NCI-H2107 treated with DMSO at 0.1 percent for 48 hours (cell line): Measurements from ENCODE around the gene TFB1M.
"Not testable (repeated sequence)": the region's sequence is repeated elsewhere in the genome, so short reads cannot be mapped to it uniquely, and the experiment has no call there.

Source experiments
- DNase-seq: peaks from one replicate; lab custom pipeline; 2025; ENCODE audit not compliant: unreplicated experiment; lab: John Stamatoyannopoulos, UW

TFB1M gene

DNA sequence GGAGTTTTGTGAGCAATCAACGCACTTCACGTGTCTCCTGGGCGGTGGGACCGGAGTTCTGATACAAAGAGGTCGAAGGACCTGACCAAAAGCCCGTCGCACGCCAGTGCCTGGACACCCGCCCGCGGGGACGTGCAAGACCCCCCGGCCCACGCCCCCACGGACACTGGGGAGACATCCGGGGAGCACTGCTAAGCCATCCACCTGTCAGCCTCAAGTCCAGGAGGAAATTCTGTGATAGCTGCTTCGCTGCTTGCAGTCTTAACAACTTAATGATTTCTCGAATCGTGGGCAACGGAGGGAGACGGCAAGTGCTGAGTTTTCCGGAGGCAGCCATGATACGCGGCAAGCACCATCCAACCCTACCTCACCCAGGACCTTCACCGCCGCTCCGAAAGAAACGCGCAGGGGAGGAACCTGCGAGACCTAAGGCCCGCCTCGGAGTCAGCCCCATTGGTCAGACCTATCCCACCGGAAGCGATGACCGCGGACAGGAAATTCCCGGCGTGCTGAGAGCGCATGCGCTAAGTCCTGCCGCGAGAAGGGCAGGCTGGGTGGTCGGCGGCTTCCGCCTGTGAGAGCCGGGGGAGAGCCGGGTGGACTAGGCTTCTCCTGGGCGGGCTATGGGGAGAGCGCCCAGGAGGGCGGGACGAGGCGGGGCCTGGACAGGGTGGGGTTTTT is at the start of gene TFB1M:
Gene TFB1M (minus strand): TSS at position 393 of the 681 bp plus-strand sequence. CDS start 56 bp downstream, at position 337.
- DNase-seq = peak; percentile 97

DNA sequence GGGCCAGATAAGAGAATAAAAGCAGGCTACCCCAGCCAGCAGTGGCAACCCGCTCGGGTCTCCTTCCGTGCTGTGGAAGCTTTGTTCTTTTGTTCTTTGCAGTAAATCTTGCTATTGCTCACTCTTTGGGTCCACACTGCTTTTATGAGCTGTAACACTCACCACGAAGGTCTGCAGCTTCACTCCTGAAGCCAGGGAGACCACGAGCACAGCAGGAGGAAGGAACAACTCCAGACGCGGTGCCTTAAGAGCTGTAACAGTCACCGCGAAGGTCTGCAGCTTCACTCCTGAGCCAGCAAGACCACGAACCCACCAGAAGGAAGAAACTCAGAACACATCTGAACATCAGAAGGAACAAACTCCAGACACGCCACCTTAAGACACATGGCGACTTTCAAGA is 49.7 kb upstream of the TFB1M start:
- not testable (repeated sequence) for DNase-seq

DNA sequence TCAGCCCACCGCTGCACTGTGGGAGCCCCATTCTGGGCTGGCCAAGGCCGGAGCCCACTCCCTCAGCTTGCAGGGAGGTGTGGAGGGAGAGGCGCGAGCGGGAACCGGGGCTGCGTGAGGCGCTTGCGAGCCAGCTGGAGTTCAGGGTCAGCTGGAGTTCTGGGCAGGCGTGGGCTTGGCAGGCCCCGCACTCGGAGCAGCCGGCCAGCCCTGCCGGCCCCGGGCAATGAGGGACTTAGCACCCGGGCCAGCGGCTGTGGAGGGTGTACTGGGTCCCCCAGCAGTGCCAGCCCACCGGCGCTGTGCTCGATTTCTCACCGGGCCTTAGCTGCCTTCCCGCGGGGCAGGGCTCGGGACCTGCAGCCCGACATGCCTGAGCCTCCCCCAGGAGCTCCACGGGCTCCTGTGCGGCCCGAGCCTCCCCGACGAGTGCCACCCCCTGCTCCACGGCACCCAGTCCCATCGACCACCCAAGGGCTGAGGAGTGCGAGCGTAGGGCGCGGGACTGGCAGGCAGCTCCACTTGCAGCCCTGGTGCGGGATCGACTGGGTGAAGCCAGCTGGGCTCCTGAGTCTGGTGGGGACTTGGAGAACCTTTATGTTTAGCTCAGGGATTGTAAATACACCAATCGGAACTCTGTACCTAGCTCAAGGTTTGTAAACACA is 48.8 kb upstream of the TFB1M start:
- not testable (repeated sequence) for DNase-seq

DNA sequence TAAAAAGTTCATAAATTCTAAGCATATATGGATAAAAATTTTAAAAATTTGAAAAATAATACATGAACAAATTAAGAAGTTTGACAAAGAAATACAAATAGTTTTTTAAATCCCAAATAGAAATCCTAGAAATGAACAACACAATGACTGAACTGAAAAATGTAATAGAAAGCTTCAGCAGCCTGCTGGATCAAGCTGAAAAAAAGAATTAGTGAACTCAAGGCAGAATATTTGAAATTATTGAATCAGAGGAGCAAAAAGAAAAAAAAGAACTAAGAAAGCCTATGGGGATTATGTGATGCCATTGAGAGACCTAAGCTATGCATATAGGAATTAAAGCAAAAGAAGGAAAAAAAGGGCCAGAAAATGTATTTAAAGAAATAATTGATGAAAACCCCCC is 39.9 kb upstream of the TFB1M start:
- DNase-seq = no peak

DNA sequence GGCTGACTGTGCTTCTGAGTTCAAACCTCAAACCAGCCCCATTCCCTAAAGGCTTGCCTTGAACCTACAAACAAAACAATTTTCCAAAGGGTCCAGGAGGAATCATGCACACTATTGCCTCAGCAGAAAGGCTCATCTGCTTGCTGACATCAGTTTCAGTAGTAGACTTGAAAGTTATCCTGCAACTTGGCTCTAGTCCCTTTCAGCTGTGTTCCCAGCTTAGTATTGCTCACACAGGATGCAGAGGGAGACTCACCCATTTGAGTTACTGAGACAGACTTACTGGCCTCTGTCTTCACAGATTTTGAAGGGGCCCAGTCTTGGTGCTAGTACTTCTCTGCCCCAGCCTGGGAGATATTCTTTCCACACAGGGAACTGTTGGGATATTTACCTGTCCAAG is 38.5 kb upstream of the TFB1M start:
- no peak for DNase-seq

DNA sequence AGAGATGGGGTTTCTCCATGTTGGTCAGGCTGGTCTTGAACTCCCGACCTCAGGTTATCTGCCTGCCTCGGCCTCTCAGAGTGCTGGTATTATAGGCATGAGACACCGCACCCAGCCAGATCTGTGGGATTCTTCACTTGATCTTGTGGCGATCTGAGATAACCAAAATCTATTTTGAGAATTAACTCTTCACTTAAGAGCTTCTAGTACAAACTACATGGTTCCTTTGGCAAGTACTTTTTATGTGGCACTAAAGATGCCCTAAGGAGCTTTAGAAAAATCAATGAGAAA is 37.8 kb upstream of the TFB1M start:
- no peak for DNase-seq

DNA sequence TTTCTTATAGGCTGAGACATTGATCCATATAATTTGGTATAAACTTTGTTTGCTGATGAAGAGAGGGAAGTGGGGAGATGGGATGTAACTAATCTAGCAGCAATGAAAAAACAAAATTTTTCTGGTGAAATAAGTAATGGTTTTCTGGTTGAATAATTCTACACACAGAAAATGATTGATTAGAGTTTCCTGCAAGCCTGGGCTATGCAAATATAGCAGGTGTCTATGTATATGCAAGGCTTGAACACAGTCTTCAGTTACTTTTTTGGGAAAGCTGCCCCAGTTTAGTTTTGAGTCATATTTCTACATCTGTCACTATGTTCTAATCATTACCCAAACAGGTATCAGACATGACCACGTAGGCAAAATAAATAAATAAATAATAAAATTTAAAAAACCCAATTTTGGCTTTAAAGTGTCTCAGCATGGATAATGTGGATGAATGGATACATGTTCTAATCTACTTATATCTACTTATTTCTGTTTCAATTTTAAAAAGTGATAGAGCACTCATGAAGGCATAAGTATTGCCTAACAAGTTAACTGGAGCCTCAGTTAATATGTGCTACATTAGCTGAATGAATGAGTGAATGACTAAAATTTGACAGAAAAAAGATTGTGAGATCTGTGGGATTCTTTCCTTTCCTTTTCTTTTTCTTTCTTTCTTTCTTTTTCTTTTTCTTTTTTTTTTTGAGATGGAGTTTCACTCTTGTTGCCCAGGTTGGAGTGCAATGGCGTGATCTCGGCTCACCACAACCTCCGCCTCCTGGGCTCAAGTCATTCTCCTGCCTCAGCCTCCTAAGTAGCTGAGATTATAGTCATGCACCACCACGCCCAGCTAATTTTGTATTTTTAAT is 37.2 kb upstream of the TFB1M start:
- no peak for DNase-seq

DNA sequence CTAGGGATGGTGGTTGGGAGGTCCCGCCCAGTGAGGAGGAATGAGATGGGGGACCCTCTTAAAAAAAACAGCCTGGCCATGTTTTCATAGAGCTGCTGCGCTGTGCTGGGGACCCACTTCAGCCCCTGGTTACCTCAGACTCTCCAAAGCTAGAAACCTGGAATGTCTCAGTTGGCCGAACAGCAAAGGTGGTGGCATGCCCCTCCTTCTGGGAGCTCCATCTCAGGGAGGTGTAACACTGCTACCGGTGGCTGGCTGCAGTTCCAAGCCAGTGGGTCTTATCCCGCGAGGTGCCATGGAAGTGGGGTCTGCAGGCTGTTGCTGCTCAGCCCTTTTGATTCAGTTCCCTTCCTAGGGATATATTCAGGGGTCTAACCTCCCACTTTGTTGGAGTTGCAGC is 35.7 kb upstream of the TFB1M start:
- DNase-seq = no peak

DNA sequence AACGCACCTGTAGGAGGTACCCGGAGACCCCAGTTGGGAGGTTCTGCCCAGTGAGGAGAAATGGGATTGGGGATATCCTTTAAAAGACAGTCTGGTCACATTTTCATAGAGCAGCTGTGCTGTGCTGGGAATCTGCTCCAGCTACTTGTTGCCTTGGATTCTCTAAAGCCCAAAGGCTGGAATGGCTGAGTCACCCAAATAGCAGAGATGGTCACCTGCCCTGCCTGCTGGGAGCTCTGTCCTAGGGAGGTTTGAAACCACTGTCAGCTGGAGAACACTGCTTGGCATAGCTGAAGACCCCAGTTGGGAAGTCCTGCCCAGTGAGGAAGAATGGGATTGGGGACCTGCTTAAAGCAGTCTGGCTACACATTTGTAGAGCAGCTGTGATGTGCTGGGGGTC is 34.8 kb upstream of the TFB1M start:
- DNase-seq = no peak

DNA sequence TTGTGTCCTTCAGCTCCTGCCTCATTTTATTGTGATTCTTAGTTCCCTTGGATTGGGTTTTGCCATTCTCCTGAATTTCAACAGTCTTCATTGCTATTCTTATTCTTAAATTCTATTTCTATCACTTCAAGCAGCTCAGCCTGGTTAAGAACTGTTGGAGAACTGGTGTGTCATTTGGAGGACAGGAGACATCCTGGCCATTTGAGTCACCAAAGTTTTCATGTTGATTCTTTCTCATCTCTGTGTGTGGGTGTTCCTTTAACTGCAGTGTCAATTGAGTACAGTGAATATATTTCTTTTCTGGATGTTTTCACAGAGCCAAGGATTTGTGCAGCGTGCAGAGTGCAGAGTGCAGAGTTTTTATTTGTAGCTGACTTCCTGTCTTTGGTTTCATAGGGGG is 33.5 kb upstream of the TFB1M start:
- no peak for DNase-seq

DNA sequence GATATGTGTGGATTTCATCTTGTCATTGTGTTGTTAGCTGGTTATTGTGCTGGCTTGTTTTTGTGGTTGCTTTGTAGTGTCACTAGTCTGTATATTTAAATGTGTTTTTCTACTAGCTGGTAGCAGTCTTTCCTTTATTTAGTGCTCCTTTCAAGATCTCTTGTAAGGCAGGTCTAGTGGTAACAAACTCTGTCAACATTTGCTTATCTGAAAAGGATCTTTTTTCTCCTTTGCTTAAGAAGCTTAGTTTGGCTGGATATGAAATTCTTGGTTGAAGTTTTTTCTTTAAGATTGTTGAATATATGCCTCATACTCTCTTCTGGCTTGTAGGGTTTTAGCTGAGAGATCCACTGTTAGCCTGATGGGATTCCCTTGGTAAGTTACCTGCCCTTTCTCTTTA is 32.7 kb upstream of the TFB1M start:
- DNase-seq = no peak

DNA sequence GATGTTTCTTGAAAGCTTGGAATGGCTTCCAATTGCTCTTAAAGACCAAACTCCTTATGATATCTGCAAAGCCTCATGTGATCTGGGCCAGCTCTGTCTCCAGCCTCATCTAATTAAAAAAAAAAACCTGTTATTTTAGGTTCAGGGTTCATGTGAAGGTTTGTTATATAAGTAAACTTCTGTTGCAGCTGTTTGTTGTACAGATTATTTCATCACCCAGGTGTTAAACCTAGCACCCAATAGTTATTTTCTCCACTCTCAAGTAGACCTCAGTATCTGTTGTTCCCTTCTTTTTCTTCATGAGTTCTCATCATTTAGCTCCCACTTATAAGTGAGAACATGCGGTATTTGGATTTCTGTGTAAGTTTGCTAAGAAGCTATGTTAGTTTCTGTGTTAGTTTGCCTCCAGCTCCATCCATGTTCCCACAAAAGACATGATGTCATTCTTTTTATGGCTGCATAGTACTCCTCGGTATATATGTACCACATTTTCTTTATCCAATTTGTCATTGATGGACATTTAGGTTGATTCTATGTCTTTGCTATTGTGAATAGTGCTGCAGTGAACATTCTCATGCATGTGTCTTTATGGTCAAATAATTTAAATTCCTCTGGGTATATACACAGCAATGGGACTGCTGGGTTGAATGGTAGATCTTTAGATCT is 30.2 kb upstream of the TFB1M start:
- no peak for DNase-seq

DNA sequence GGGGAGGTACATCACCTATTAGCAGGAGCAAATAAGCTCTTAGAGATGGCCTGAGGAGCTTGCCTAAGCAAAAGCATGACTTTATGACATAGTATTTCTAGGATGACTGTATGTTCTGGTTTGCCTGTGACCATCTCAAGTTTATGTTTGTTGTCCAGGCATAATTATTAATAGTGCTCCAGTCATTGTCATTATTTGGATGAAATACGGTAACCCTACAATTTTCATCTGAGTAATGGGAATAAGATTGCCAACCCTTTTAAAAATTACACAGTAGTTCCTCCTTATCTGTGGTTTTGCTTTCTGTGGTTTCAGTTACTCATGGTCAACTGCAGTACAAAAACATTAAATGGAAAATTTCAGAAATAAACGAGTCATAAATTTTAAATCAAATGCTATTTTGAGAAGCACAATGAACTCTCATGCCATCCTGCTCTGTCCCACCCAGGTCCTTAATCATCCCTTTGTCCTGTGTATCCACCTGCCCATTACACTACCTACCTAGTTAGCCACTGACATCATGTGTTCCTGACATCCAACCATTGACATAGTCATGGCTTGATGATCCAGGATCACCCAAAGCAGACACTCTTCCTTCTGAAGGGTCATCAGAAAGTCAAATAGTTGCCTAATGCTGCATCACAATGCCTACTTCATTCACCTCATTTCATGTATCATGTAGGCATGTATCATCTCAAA is 27.0 kb upstream of the TFB1M start:
- DNase-seq = no peak

DNA sequence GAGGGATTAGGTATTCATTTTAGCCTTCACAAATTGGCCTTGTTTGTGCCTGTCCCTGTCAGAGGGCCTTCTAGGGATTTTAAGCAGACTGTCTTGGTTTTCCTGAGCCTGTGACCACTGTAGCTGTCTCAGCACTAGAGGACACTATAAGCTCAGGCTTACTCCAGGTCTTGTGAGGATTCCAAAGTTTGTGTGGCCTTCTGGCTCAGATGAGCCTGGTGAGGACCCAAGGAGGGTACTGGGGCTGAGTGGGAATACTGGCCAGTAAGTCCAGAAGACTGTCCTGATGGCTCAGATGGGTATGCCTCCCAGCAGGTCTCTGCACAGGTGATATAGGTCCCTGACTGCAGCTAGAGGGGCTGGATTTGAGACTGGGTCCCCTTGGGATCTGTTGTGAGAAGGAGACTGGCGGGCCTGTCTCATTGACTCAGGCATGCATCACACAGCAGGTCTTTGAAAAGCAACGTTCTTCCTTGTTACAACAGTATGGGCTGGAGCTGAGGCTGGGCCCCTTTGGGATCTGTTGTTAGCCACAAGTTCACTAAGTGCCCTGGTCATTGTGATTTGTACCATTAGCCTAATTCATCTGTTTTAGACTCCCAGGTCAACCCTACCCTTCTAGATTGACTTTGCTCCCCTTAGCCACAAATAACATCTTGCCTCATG is 26.3 kb upstream of the TFB1M start:
- no peak for DNase-seq

DNA sequence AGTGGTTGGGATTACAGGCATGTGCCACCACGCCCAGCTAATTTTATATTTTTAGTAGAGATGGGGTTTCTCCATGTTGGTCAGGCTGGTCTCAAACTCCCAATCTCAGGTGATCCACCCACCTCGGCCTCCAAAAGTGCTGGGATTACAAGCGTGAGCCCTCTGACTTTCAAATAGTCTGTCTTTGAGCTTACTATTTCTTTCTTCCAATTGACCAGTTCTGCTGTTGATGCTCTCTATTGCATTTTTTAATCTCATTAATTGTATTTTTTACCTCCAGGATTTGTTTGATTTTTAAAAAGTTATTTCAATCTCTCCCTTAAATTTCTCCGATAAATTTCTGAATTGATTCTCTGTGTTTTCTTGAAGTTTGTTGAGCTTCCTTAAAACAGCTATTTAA is 25.6 kb upstream of the TFB1M start:
- not testable (repeated sequence) for DNase-seq

DNA sequence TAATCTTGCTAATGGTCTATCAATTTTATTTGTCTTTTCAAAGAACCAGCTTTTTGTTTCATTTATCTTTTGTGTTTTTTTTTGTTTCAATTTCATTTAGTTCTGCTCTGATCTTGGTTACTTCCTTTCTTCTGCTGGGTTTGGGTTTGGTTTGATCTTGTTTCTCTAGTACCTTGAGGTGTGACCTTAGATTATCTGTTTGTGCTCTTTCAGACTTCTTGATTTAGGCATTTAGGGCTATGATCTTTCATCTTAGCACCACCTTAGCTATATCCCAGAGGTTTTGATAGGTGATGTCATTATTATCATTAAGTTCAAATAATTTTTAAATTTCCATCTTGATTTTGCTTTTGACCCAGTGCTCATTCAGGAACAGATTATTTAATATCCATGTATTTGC is 24.0 kb upstream of the TFB1M start:
- not testable (repeated sequence) for DNase-seq

DNA sequence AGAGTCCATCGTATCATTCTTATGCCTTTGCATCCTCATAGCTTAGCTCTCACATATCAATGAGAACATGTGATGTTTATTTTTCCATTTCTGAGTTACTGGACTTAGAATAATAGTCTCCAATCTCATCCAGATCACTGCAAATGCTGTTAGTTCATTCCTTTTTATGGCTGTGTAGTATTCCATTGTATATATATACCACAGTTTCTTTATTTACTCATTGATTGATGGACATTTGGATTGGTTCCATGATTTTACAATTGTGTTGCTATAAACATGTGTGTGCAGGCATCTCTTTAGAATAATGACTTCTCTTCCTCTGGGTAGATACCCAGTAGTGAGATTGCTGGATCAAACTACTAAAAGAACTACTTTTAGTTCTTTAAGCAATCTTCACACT is 21.0 kb upstream of the TFB1M start:
- no peak for DNase-seq

DNA sequence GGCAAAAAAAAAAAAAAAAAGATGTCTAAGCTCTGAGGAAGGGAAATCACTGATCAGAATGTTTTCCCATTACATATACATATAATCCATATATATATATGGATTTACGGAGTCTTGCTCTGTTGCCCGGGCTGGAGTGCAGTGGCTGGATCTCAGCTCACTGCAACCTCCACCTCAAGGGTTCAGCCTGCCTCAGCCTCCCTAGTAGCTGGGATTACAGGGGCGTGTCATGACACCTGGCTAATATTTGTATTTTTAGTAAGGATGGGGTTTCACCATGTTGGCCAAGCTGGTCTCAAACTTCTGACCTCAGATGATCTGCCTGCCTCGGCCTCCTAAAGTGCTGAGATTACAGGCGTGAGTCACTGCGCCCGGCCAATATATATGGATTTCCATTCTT is 19.8 kb upstream of the TFB1M start:
- not testable (repeated sequence) for DNase-seq

DNA sequence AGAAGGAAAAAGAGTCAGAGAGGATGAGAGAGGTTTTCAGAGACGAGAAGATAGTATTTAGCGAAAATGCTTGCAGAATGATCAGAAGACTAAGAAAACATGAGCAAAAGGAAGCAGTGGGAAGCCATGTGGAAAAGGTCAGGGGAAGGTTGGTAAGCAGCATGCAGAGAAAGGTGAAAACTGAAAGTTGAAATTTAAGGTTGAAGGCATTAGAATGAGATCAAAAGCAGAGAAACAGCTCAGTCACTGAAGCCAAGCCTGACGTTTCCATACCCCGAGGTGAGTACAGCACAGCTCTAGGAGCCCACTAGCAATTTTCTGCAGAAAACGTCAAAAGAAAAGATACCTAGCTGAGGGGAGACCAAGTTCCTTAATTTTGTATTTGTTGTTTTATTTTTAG is 19.1 kb upstream of the TFB1M start:
- no peak for DNase-seq

DNA sequence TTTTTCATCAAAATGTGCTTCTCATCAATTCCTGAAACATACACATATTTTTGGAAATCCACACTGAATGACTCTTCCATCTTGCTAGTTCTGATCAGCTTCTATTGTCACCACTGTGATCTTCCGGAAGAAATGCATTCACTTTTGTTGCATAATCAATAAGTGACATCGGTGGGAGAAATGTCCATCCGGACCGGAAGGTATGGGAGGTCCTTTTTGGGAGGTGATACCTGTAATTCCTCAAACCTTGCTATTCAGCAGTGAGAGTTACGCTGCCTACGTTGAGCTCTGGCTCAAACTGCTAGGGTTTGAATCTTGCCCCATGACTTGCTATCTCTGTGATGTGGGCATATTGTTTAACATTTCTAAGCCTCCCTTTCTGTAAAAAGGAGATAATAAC is 16.6 kb upstream of the TFB1M start:
- DNase-seq = no peak
